K562 (cell line): ENCODE results near the gene DEDD. TPM values are rescaled to one million over a fixed set of nuclear protein-coding genes. Genes with fewer than 3 reads are reported as not detected.

Source experiments
- BRCA1 ChIP-seq, 2 experiments: fragments of 450-650 bp in 1 of 2; sonication (generic) in 1 of 2; formaldehyde crosslinking in 1 of 2; IDR thresholded peaks; 2 replicates each; pipeline versions ENCODE4 v1.5.0 to v1.6.1; 2017 to 2020; ENCODE audit warnings: mild to moderate bottlenecking in 1 of 2, missing genetic modification reagents in 1 of 2
- CBX5 ChIP-seq: IDR thresholded peaks from 2 replicates; pipeline ENCODE4 v1.6.1; 2014; ENCODE audit warnings: low read depth, borderline replicate concordance
- DLX4 ChIP-seq: fragments of 250-450 bp; sonication (Bioruptor Pico); IDR thresholded peaks from 2 replicates; pipeline ENCODE4 v1.6.1; 2021; ENCODE audit warnings: mild to moderate bottlenecking
- FOXJ2 ChIP-seq: fragments of 200-800 bp; sonication (Bioruptor generic); IDR thresholded peaks from 2 replicates; pipeline ENCODE4 v1.6.1; 2016; ENCODE audit warnings: missing genetic modification characterization, missing compliant biosample characterization
- KLF6 ChIP-seq: fragments of 250-450 bp; sonication (Bioruptor Pico); IDR thresholded peaks from 2 replicates; pipeline ENCODE4 v1.4.0; 2020; ENCODE audit warnings: mild to moderate bottlenecking, moderate library complexity, borderline replicate concordance
- MCM3 ChIP-seq: fragments of 450-650 bp; IDR thresholded peaks from 2 replicates; pipeline ENCODE4 v1.6.1; 2016
- MITF ChIP-seq: IDR thresholded peaks from 2 replicates; pipeline ENCODE4 v1.6.1; 2014; ENCODE audit warnings: antibody characterized with exemption
- MNT ChIP-seq, 2 experiments: fragments of 450-650 bp; conservative IDR thresholded peaks; 2 replicates each; pipeline ENCODE4 v1.6.1; 2017; ENCODE audit warnings: mild to moderate bottlenecking in 2 of 2, moderate library complexity in 2 of 2
- NFIX ChIP-seq: fragments of 250-450 bp; sonication (Bioruptor Pico); IDR thresholded peaks from 2 replicates; pipeline ENCODE4 v1.4.0; 2020; ENCODE audit warnings: low read depth, mild to moderate bottlenecking, moderate library complexity
- NR3C1 ChIP-seq: sonication (generic); formaldehyde crosslinking; IDR thresholded peaks from 2 replicates; pipeline ENCODE4 v1.8.1; 2022; ENCODE audit warnings: missing genetic modification reagents
- PPARD ChIP-seq: fragments of 250-450 bp; sonication (Bioruptor Pico); IDR thresholded peaks from 2 replicates; pipeline ENCODE4 v1.8.0; 2022; ENCODE audit warnings: inconsistent platforms, mild to moderate bottlenecking, moderate library complexity
- PRDM10 ChIP-seq: fragments of 450-650 bp; IDR thresholded peaks from 2 replicates; pipeline ENCODE4 v1.6.1; 2018; ENCODE audit not compliant: partially characterized antibody
- SREBF1 ChIP-seq: fragments of 150-350 bp; IDR thresholded peaks from 2 replicates; pipeline ENCODE4 v1.6.1; 2014; ENCODE audit warnings: antibody characterized with exemption, low read depth, low read length, borderline replicate concordance
- SRF ChIP-seq, 2 experiments: fragments of 250-450, 450-650 bp in 1 of 2; sonication (Bioruptor Pico) in 1 of 2; sonication (generic) in 1 of 2; formaldehyde crosslinking; IDR thresholded peaks; 2 replicates each; pipeline versions ENCODE4 v1.5.0 to v1.5.1; 2020 to 2022; ENCODE audit warnings: mild to moderate bottlenecking in 1 of 2, missing genetic modification reagents in 1 of 2
- SRSF3 ChIP-seq: fragments of 200-400 bp; formaldehyde crosslinking; IDR thresholded peaks from 2 replicates; pipeline ENCODE4 v1.6.1; 2016; ENCODE audit warnings: mild to moderate bottlenecking, low read length, moderate library complexity; ENCODE audit not compliant: insufficient read depth
- TAF1 ChIP-seq: IDR thresholded peaks from 2 replicates; pipeline ENCODE4 v1.6.1; 2011; ENCODE audit warnings: mild to moderate bottlenecking, low read length, moderate library complexity; ENCODE audit not compliant: insufficient read depth, control insufficient read depth, severe bottlenecking; ENCODE audit errors: extremely low read depth
- ZNF699 ChIP-seq: fragments of 250-450 bp; sonication (Bioruptor Pico); IDR thresholded peaks from 2 replicates; pipeline ENCODE4 v1.8.0; 2021; ENCODE audit warnings: mild to moderate bottlenecking, moderate library complexity; ENCODE audit not compliant: insufficient replicate concordance
- polyA plus RNA-seq, 8 experiments: library from polyadenylated mRNA; depleted of rRNA in 4 of 8; stranded (reverse) in 5 of 8; unstranded in 3 of 8; fragments of >200 nt; fragmentation: Nextera tagmentation in 2 of 8; fragmentation: Illumina TruSeq in 1 of 8; extraction: Ambion mirVana in 2 of 8; extraction: Trizol in 1 of 8; gene quantifications; 2 replicates each; pipeline versions ENCODE4 v1.2.1 to v1.2.3, GENCODE V29; 2011 to 2014; ENCODE audit warnings: inconsistent platforms in 1 of 8, missing spikeins in 1 of 8
- total RNA-seq, 7 experiments: library from RNA; depleted of rRNA in 6 of 7; stranded (reverse); fragments of >200 nt in 6 of 7; fragmentation: Illumina TruSeq in 2 of 7; extraction: Trizol in 2 of 7; gene quantifications; 2 replicates each; pipeline versions ENCODE4 v1.2.1 to v1.2.3, GENCODE V29; 2011 to 2021; ENCODE audit warnings: low replicate concordance in 1 of 7
- TF ChIP-seq, protein P1 (sequence below): sonication (generic); formaldehyde crosslinking; IDR thresholded peaks from 2 replicates; pipeline ENCODE4 v1.8.1; 2023; ENCODE audit warnings: mild to moderate bottlenecking, missing genetic modification reagents, moderate library complexity

The DEDD gene
- total and polyA plus RNA-seq, 9 of the 15 experiments (the other 6 are each of a cell fraction or from before 2014, with no cell fraction given), result 11.6 to 41.0 (median 16.8) TPM

DNA sequence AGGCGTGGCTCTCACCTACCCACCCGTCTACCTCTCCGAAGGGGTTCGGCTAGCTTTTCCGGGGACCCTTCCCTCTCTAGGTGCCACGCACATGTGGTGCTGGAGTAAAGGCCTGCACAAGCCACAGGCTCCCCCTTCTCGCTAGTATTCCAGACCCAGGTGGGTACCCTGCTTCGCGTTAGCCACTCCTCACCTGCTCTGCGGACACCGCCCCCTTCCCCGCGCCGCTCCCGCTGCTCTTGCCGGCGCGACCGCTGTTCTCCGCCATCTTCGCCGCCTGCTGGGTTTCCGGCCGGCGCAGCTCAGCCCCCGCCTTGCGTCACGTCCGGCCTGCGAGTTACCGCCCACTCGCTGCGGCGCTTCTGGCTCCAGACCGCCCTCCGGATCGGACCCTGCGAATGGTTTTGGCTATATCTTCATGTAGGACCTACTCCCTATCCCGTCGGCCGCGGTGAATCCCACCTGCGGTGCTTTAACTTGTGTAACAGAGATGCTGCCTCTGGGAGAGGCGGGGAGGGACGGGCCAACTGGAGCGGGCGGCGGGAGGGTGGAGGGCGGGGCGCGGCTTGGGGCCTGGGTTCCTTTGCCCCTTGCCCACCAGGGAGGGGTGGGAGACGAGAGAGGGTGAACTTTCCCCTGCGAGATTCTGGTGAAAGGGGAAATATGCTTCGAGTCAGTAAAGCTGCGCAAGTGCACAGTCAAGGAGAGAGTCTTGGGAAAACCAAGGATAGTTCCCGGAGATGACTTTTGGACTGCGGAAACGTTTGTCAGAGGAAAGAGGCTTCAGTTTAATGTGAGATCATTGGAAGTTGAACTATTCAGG, 14.5 kb downstream of the DEDD start, which contains the start of the genes NIT1 and PFDN2 (continued):
- TF ChIP-seq DLX4 (CRISPR knock-in tag) (no peak), NR3C1 (CRISPR knock-in tag) (no peak), SREBF1 (no peak), TAF1 (peak; percentile 96), SRF (CRISPR knock-in tag; IDR thresholded peaks at IDR 0.05) (no peak; a peak in 2 of 4 replicates), ZNF699 (CRISPR knock-in tag) (no peak), MNT (conservative IDR thresholded peaks at IDR 0.05) (peak; percentile 82 to 87; a peak in 3 of 4 replicates), MCM3 (no peak), SRSF3 (no peak), FOXJ2 (tag) (no peak), PPARD (CRISPR knock-in tag) (no peak), KLF6 (CRISPR knock-in tag) (no peak), MITF (0 out of 2 replicates have a peak, but pooled peaks have one; percentile 3), PRDM10 (peak; percentile 49), NFIX (no peak), BRCA1 (IDR thresholded peaks at IDR 0.05) (no peak), BRCA1 (CRISPR knock-in tag; IDR thresholded peaks at IDR 0.05) (no peak), CBX5 (no peak)
- TF ChIP-seq, protein P1, sequence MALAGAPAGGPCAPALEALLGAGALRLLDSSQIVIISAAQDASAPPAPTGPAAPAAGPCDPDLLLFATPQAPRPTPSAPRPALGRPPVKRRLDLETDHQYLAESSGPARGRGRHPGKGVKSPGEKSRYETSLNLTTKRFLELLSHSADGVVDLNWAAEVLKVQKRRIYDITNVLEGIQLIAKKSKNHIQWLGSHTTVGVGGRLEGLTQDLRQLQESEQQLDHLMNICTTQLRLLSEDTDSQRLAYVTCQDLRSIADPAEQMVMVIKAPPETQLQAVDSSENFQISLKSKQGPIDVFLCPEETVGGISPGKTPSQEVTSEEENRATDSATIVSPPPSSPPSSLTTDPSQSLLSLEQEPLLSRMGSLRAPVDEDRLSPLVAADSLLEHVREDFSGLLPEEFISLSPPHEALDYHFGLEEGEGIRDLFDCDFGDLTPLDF, result peak; percentile 80; the same call in 1 of the 2 replicates
